Measurements from ENCODE around the gene ALDH2. TPM values are rescaled to one million over a fixed set of nuclear protein-coding genes. Genes with fewer than 3 reads are reported as not detected.

The ALDH2 gene
- total RNA-seq, 6 donors from 2014 or later = 138 to 573 (median 265) TPM

DNA sequence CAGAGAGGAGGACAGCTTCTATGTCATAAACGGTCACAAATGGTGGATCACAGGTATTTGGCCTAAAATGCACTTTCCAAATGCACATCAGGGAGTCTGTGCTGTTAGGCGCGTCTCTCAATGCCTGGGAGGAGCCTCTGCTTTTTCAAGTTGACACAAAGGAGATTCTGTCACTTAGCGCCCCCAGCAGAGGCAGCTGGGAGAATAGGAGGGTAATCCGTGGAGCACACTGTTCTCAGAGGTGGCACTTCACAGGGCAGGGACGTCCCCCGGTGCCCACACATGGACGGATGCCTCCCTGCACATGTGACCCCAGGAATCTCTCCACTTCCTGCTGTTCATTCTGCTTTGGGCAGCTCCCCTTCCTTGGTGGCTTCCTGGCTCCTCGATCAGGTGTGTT is 19.4 kb upstream of the ALDH2 start:
- ATAC-seq (ENCODE audit: low FRiP score in 2 of 2) (no peak), DNase-seq (no peak)
- Histone ChIP-seq H3K4me1 (no peaks in the 10 kb centered on the region), H3K4me3 (no peak overlapping the region), H3K9me3 (no peaks in the 10 kb centered on the region), H3K27ac (peak overlapping the region in 1 of 4 donors; percentile 53), H3K27me3 (no peaks in the 10 kb centered on the region), H3K36me3 (peaks cover 8 to 60% (median 31%) of the 10 kb centered on the region in 4 donors)
- 88 to 92% methylated on average over 7 to 9 of the region's 9 CpGs for WGBS, 2 donors
- no peak for TF ChIP-seq POLR2AphosphoS5 (IDR thresholded peaks at IDR 0.05)
- TF ChIP-seq, protein P1, sequence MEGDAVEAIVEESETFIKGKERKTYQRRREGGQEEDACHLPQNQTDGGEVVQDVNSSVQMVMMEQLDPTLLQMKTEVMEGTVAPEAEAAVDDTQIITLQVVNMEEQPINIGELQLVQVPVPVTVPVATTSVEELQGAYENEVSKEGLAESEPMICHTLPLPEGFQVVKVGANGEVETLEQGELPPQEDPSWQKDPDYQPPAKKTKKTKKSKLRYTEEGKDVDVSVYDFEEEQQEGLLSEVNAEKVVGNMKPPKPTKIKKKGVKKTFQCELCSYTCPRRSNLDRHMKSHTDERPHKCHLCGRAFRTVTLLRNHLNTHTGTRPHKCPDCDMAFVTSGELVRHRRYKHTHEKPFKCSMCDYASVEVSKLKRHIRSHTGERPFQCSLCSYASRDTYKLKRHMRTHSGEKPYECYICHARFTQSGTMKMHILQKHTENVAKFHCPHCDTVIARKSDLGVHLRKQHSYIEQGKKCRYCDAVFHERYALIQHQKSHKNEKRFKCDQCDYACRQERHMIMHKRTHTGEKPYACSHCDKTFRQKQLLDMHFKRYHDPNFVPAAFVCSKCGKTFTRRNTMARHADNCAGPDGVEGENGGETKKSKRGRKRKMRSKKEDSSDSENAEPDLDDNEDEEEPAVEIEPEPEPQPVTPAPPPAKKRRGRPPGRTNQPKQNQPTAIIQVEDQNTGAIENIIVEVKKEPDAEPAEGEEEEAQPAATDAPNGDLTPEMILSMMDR (IDR thresholded peaks at IDR 0.05) = no peak
- no peak for TF ChIP-seq EP300 (IDR thresholded peaks at IDR 0.05)
- no peak for TF ChIP-seq POLR2A (IDR thresholded peaks at IDR 0.05)

DNA sequence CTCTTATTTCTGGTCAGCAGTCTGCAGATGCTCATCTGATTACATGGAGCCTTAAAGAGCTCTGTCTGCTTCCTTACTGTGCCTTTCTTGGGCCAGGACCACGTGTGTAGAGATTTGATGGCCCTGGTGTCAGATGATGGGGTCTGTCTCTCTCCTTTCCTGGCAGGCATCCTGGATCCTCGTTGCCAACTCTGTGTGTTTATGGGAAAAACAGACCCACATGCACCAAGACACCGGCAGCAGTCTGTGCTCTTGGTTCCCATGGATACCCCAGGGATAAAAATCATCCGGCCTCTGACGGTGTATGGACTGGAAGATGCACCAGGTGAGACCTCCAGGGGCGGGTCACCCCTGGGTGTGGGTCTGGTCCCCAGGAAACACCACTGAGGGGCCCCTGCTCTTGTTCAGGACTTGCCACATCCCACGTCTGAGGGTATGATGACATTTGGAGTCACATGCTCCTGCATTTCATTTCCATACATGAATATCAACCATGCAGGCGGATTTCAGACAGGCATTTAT is 18.5 kb upstream of the ALDH2 start:
- H3K4me3 ChIP-seq = no peak overlapping the region
- DNase-seq = no peak
- H3K9me3 ChIP-seq = no peaks in the 10 kb centered on the region
- H3K27ac ChIP-seq = peak overlapping the region in 2 of 4 donors; percentile 11 to 53
- no peaks in the 10 kb centered on the region for H3K27me3 ChIP-seq
- H3K36me3 ChIP-seq = peaks cover 8 to 60% (median 31%) of the 10 kb centered on the region in 4 donors
- 54 to 81% methylated on average over 3 to 7 of the region's 8 CpGs for WGBS, 2 donors
- TF ChIP-seq, protein P1 (IDR thresholded peaks at IDR 0.05) = no peak
- no peak for TF ChIP-seq EP300 (IDR thresholded peaks at IDR 0.05)
- no peak for TF ChIP-seq POLR2AphosphoS5 (IDR thresholded peaks at IDR 0.05)
- TF ChIP-seq POLR2A (IDR thresholded peaks at IDR 0.05) = no peak
- no peak for ATAC-seq (ENCODE audit: low FRiP score in 2 of 2)
- peaks cover 0 to 4% (median 2%) of the 10 kb centered on the region in 4 donors for H3K4me1 ChIP-seq

GRCh38 chr12:111748867-111749266 is 17.9 kb upstream of the ALDH2 start:
- H3K4me1 ChIP-seq = peaks cover 0 to 8% (median 4%) of the 10 kb centered on the region in 4 donors
- ATAC-seq (ENCODE audit: low FRiP score in 2 of 2) = no peak
- H3K27me3 ChIP-seq = no peaks in the 10 kb centered on the region
- DNase-seq = no peak
- TF ChIP-seq, protein P1 (IDR thresholded peaks at IDR 0.05) = no peak
- no peak for TF ChIP-seq POLR2A (IDR thresholded peaks at IDR 0.05)
- no peak overlapping the region for H3K4me3 ChIP-seq
- peaks cover 8 to 63% (median 33%) of the 10 kb centered on the region in 4 donors for H3K36me3 ChIP-seq
- peak overlapping the region in 2 of 4 donors; percentile 11 to 53 for H3K27ac ChIP-seq
- 79 to 82% methylated on average over 7 of the region's 7 CpGs for WGBS, 2 donors
- H3K9me3 ChIP-seq = no peaks in the 10 kb centered on the region

DNA sequence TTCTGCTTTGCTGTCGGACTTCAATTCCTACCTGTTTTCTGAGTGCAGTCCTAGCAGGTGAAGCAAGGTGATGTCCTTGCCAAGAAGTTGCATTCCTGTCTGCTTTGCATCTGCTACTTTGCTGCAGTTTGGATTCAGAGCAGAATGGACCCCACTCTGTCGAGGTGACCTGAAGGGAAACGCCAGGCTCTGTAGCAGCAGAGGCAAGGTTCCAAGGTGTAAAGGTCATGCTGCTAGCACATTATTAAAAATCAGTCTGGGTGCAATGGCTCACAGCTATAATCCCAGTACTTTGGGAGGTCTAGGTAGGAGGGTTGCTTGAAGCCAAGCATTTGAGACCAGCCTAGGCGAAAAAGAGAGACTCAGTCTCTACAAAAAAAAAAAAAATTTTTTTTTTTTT is 17.3 kb upstream of the ALDH2 start:
- no peak overlapping the region for H3K4me3 ChIP-seq
- H3K27ac ChIP-seq = peak overlapping the region in 1 of 4 donors; percentile 53
- WGBS, 2 donors = 86 to 92% methylated on average over 3 to 4 of the region's 4 CpGs
- peaks cover 8 to 62% (median 33%) of the 10 kb centered on the region in 4 donors for H3K36me3 ChIP-seq
- H3K27me3 ChIP-seq = no peaks in the 10 kb centered on the region
- H3K4me1 ChIP-seq = peaks cover 0 to 8% (median 4%) of the 10 kb centered on the region in 4 donors
- H3K9me3 ChIP-seq = no peaks in the 10 kb centered on the region
- DNase-seq (no peak), ATAC-seq (ENCODE audit: low FRiP score in 2 of 2) (no peak)
- TF ChIP-seq, protein P1 (IDR thresholded peaks at IDR 0.05) = no peak
- TF ChIP-seq POLR2A (IDR thresholded peaks at IDR 0.05) (no peak), POLR2AphosphoS5 (IDR thresholded peaks at IDR 0.05) (no peak), EP300 (IDR thresholded peaks at IDR 0.05) (no peak)
